ENCODE measurements around the gene TRIM5.
"Not testable (repeated sequence)": the region's sequence is repeated elsewhere in the genome, so short reads cannot be mapped to it uniquely, and the experiment has no call there.

Gene TRIM5

DNA sequence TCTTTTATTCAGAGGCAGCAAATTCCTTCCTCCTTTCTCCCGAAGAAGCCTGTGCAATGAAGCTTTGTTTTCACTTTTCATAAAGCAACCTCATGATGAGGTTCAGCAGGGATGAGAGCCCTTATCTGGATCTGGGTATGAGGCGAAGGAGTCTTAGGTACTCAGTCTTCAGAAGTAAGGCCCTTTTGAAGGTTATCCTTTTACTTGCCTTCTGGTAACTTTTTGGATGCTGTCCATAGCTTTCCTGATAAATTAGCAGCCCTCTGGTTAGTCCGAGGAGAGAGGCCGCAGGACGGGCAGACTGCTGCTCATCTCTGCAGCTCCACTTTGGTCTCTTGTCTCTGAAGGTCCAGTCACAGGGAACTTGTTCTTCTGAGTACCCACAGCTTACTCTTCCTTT is 5.9 kb upstream of the TRIM5 start:
- Histone ChIP-seq H3K9me3 (replicated peaks in 1 of 11) (no peaks in the 10 kb centered on the region), H3K4me3 (peak overlapping the region; percentile 70 to 85 (median 76)), H3K4me2 (peak overlapping the region; percentile 83 to 98 (median 89)), H4K20me1 (peaks cover 0 to 33% (median 20%) of the 10 kb centered on the region in 11 experiments; a peak in 14 of 22 replicates), H3K36me3 (peaks cover 7 to 35% (median 28%) of the 10 kb centered on the region in 11 experiments; a peak in 21 of 22 replicates), H3K9ac (peak overlapping the region; percentile 84 to 97 (median 92)), H3K27ac (peak overlapping the region; percentile 86 to 99 (median 95)), H3K4me1 (peaks cover 24 to 55% (median 35%) of the 10 kb centered on the region in 10 experiments), H3K27me3 (no peaks in the 10 kb centered on the region)
- no peak for TF ChIP-seq Cebpa-rat (IDR thresholded peaks at IDR 0.05)

DNA sequence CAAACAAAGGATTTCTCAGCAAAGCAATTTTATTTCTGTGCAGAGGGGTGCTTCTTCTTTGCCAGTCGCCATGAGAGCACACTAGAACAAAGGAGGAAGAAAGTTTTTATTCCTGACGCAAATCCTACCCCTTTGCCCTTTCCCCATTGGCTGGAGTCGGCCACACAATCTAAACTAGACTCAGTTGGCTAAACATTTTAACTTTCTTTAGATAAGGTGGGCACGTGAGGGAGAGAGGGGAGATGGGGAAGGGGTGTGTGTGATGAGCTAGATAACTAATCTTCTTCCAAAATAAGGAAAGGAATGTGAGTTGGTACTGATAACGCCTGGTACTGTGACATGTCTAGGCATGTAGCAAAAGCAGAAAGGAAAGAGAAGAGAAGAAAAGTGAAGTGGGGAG is 5.3 kb upstream of the TRIM5 start:
- Histone ChIP-seq H3K36me3 (peaks cover 2 to 30% (median 24%) of the 10 kb centered on the region in 11 experiments; a peak in 21 of 22 replicates), H3K9ac (peak overlapping the region; percentile 84 to 97 (median 92)), H3K4me1 (peaks cover 29 to 55% (median 38%) of the 10 kb centered on the region in 10 experiments), H3K4me2 (peak overlapping the region; percentile 83 to 98 (median 89)), H4K20me1 (peaks cover 0 to 28% (median 15%) of the 10 kb centered on the region in 11 experiments; a peak in 13 of 22 replicates), H3K9me3 (replicated peaks in 1 of 11) (no peaks in the 10 kb centered on the region), H3K27me3 (no peaks in the 10 kb centered on the region), H3K27ac (peak overlapping the region; percentile 86 to 99 (median 95)), H3K4me3 (peak overlapping the region; percentile 70 to 85 (median 76))
- no peak for TF ChIP-seq Cebpa-rat (IDR thresholded peaks at IDR 0.05)

DNA sequence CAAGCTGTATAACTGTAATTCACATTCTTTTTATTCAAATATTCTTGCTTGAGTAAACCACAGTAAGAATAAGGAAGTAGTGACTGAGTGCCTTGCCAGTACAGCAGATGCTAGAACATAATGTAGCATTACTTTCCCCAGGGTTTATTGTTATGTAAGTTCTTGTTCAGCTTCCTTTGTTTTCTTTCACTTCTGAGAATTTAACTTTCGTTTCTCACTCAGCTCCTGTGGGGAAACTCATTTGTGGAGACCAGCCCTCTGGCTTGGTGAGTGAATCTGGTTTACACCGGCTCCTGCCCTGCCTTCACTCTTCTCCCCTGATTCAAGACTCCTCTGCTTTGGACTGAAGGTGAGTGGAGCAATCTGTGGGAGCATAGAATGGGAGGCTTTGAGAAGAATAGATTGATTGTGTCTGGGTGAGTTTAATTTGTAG is 4.7 kb upstream of the TRIM5 start, which contains the start of gene TRIM22:
TSS of gene TRIM22 (plus strand) at position 240 of the 433 bp plus-strand sequence. CDS start 6,443 bp downstream, outside the sequence.
- Histone ChIP-seq H3K4me3 (peak within 1 kb of the TSS; percentile 70 to 85 (median 76)), H3K4me1 (peaks cover 31 to 50% (median 37%) of the 10 kb centered on the region in 10 experiments), H3K9ac (peak within 1 kb of the TSS; percentile 84 to 97 (median 92)), H3K4me2 (peak within 1 kb of the TSS; percentile 83 to 98 (median 89)), H3K27me3 (no peaks in the 10 kb centered on the region), H4K20me1 (peaks cover 0 to 21% (median 10%) of the 10 kb centered on the region in 11 experiments; a peak in 13 of 22 replicates), H3K27ac (peak within 1 kb of the TSS; percentile 86 to 99 (median 95)), H3K36me3 (peaks cover 0 to 23% (median 17%) of the 10 kb centered on the region in 11 experiments; a peak in 20 of 22 replicates), H3K9me3 (replicated peaks in 1 of 11) (no peaks in the 10 kb centered on the region)
- TF ChIP-seq Cebpa-rat (IDR thresholded peaks at IDR 0.05) = 0 out of 22 replicates have a peak, but pooled peaks of 1 of the 11 experiments have one; percentile 23

DNA sequence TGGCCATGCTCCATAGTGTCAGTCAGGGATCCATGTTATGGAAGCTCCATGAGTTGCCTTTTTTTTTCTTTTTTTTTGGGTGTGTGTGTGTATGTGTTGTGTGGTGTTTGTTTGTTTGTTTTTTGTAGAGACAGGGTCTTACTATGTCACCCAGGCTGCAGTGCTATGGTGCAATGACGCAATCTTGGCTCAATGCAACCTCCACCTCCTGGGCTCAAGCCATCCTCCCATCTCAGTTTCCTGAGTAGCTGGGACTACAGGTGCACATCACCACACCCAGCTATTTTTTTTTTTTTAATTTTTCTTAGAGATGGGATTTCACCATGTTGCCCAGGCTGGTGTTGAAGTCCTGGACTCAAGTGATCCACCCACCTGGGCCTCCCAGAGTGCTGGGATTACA is 3.6 kb upstream of the TRIM5 start:
- peaks cover 0 to 2% (median 0%) of the 10 kb centered on the region in 11 experiments; a peak in 5 of 22 replicates for H3K9me3 ChIP-seq (replicated peaks in 1 of 11)
- H4K20me1 ChIP-seq = peaks cover 0 to 11% (median 0%) of the 10 kb centered on the region in 11 experiments; a peak in 4 of 22 replicates
- H3K9ac ChIP-seq = peak overlapping the region in 6 of 11 experiments; percentile 15 to 97 (median 93); a peak in 4 of 22 replicates
- peak overlapping the region in 1 of 10 experiments; percentile 75; a peak in 1 of 20 replicates for H3K4me3 ChIP-seq
- no peaks in the 10 kb centered on the region for H3K27me3 ChIP-seq
- H3K36me3 ChIP-seq = peaks cover 0 to 13% (median 6%) of the 10 kb centered on the region in 11 experiments; a peak in 17 of 22 replicates
- peak overlapping the region; percentile 83 to 98 (median 89) for H3K4me2 ChIP-seq
- H3K4me1 ChIP-seq = peaks cover 25 to 40% (median 30%) of the 10 kb centered on the region in 10 experiments
- peak overlapping the region in 10 of 11 experiments; percentile 86 to 99 (median 95); a peak in 17 of 22 replicates for H3K27ac ChIP-seq
- TF ChIP-seq Cebpa-rat (IDR thresholded peaks at IDR 0.05) = peak in 4 of 11 experiments; percentile 19 to 69 (median 52); a peak in 5 of 22 replicates

DNA sequence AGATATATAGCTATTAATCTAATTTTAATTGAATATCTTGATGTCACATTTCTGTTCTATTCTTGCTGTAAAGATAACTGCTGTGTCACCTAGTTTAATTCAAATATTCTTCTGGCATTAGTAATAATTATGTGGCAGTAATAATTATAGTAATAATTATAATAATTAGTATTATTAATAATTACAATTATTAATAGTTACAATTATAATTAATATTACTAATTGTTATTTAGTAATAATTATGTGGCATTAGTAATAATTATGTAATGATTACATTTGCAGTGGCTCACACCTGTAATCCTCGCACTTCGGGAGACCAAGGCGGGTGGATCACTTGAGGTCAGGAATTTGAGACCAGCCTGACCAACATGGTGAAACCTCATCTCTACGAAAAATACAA is 1.6 kb upstream of the TRIM5 start:
- no peak overlapping the region for H3K4me3 ChIP-seq
- TF ChIP-seq Cebpa-rat (IDR thresholded peaks at IDR 0.05) = no peak
- peaks cover 0 to 13% (median 5%) of the 10 kb centered on the region in 11 experiments; a peak in 9 of 22 replicates for H3K36me3 ChIP-seq
- H3K9me3 ChIP-seq (replicated peaks in 1 of 11) = peaks cover 0 to 14% (median 4%) of the 10 kb centered on the region in 11 experiments; a peak in 8 of 22 replicates
- no peaks in the 10 kb centered on the region for H3K27me3 ChIP-seq
- H3K4me1 ChIP-seq = peaks cover 16 to 31% (median 20%) of the 10 kb centered on the region in 10 experiments
- H3K4me2 ChIP-seq = no peak overlapping the region
- H3K9ac ChIP-seq = no peak overlapping the region
- H4K20me1 ChIP-seq = peaks cover 0 to 7% (median 0%) of the 10 kb centered on the region in 11 experiments; a peak in 2 of 22 replicates
- H3K27ac ChIP-seq = no peak overlapping the region

DNA sequence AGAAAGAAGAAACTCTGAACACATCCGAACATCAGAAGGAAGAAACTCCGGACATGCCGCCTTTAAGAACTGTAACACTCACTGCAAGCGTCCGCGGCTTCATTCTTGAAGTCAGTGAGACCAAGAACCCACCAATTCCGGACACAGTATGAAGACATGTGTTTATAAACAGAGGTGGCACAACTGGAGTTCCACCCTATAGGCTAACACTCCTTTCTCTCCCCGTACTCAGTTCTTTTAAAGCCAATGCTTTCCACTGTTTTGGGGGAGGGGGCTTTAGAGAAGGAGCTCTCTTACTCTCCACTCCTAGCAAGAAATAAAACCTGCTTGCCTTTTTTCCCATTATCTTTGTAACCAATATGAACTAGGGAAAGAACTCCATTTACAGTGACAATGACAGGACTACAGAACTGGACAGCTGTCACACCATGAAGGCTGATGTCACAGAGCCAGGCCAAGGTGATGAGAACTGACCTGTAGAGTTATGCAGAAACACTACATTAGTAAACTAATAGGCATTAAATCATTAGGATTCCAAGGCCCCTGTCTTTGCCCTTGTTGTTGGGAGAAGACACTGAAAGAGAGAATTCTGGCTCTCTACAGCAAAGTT is 733 bp downstream of the TRIM5 start:
- Histone ChIP-seq H4K20me1 (peaks cover 0 to 30% (median 0%) of the 10 kb centered on the region in 11 experiments; a peak in 4 of 22 replicates), H3K4me3 (peak overlapping the region; percentile 58 to 75 (median 66)), H3K4me2 (peak overlapping the region; percentile 80 to 97 (median 94)), H3K27ac (peak overlapping the region; percentile 55 to 89 (median 82)), H3K9me3 (replicated peaks in 1 of 11) (peaks cover 0 to 19% (median 6%) of the 10 kb centered on the region in 11 experiments; a peak in 10 of 22 replicates), H3K4me1 (peaks cover 14 to 31% (median 18%) of the 10 kb centered on the region in 10 experiments), H3K27me3 (no peaks in the 10 kb centered on the region), H3K9ac (peak overlapping the region; percentile 72 to 83 (median 79)), H3K36me3 (peaks cover 12 to 32% (median 27%) of the 10 kb centered on the region in 11 experiments)
- TF ChIP-seq Cebpa-rat (IDR thresholded peaks at IDR 0.05) = no peak

DNA sequence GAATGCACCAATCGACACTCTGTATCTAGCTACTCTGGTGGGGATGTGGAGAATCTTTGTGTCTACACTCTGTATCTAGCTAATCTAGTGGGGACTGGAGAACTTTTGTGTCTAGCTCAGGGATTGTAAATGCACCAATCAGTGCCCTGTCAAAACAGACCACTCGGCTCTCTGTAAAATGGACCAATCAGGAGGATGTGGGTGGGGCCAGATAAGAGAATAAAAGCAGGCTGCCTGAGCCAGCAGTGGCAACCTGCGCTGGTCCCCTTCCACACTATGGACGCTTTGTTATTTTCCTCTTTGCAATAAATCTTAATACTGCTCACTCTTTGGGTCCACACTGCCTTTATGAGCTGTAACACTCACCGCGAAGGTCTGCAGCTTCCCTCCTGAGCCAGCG is 1.3 kb downstream of the TRIM5 start:
- Histone ChIP-seq H3K9ac (peak overlapping the region; percentile 72 to 83 (median 79)), H3K36me3 (peaks cover 17 to 37% (median 32%) of the 10 kb centered on the region in 11 experiments), H3K4me3 (peak overlapping the region; percentile 58 to 75 (median 66)), H3K27ac (peak overlapping the region; percentile 55 to 89 (median 82); a peak in 18 of 22 replicates), H3K4me2 (peak overlapping the region; percentile 80 to 97 (median 94)), H3K9me3 (replicated peaks in 1 of 11) (peaks cover 0 to 24% (median 11%) of the 10 kb centered on the region in 11 experiments; a peak in 18 of 22 replicates), H3K4me1 (peaks cover 8 to 31% (median 12%) of the 10 kb centered on the region in 10 experiments), H4K20me1 (peaks cover 0 to 30% (median 0%) of the 10 kb centered on the region in 11 experiments; a peak in 4 of 22 replicates)
- not testable (repeated sequence) for H3K27me3 ChIP-seq

DNA sequence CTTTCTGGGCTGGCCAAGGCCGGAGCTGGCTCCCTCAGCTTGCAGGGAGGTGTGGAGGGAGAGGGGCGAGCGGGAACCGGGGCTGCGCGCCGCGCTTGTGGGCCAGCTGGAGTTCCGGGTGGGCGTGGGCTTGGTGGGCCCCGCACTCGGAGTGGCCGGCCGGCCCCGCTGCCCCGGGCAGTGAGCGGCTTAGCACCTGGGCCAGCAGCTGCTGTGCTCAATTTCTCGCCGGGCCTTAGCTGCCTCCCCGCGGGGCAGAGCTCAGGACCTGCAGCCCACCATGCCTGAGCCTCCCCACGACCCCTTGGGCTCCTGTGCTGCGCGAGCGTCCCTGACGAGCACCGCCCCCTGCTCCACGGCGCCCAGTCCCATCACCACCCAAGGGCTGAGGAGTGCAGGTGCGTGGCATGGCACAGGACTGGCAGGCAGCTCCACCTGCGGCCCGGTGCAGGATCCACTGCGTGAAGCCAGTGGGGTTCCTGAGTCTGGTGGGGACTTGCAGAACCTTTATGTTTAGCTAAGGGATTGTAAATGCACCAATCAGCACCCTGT is 1.9 kb downstream of the TRIM5 start:
- peaks cover 6 to 30% (median 17%) of the 10 kb centered on the region in 11 experiments for H3K9me3 ChIP-seq (replicated peaks in 1 of 11)
- H3K4me3 ChIP-seq = peak overlapping the region in 7 of 10 experiments; percentile 65 to 75 (median 69); a peak in 10 of 20 replicates
- H3K4me1 ChIP-seq = peaks cover 4 to 25% (median 7%) of the 10 kb centered on the region in 10 experiments; a peak in 18 of 20 replicates
- not testable (repeated sequence) for H3K27me3 ChIP-seq, H3K27ac ChIP-seq, H3K9ac ChIP-seq
- H3K4me2 ChIP-seq = peak overlapping the region in 5 of 11 experiments; percentile 80 to 95 (median 94); a peak in 6 of 22 replicates
- peaks cover 23 to 44% (median 38%) of the 10 kb centered on the region in 11 experiments for H3K36me3 ChIP-seq
- H4K20me1 ChIP-seq = peaks cover 0 to 30% (median 0%) of the 10 kb centered on the region in 11 experiments; a peak in 4 of 22 replicates
